Measurements from ENCODE around the gene MACROH2A1. TPM values are rescaled to one million over a fixed set of nuclear protein-coding genes. Genes with fewer than 3 reads are reported as not detected.

MACROH2A1 gene
- polyA plus RNA-seq, 1 of the 3 experiments (the other 2 are of a cell fraction) = 165 TPM

GRCh38 chr5:135313946-135314345 is 85.1 kb downstream of the MACROH2A1 start:
- Histone ChIP-seq H2AFZ (ENCODE audit: low read depth) (no peak overlapping the region), H3K36me3 (replicated peaks in 1 of 2; ENCODE audit: control insufficient read depth in 1 of 2, insufficient read depth in 2 of 2, low read length in 1 of 2) (no peaks in the 10 kb centered on the region), H3K4me2 (no peak overlapping the region), H3K27me3 (ENCODE audit: insufficient read depth) (no peaks in the 10 kb centered on the region), H3F3A (replicated peaks; ENCODE audit: insufficient read depth) (no peaks in the 10 kb centered on the region), H3K4me1 (ENCODE audit: control insufficient read depth in 1 of 2, insufficient read depth in 2 of 2, low read depth in 1 of 2, low read length in 1 of 2) (peaks cover 0 to 3% of the 10 kb centered on the region in 2 experiments; a peak in 1 of 4 replicates), H3K9me3 (no peaks in the 10 kb centered on the region), H3K27ac (ENCODE audit: low read depth in 2 of 2, low read length in 1 of 2) (no peak overlapping the region), H3K9ac (no peak overlapping the region), H3K79me2 (ENCODE audit: insufficient read depth) (no peaks in the 10 kb centered on the region), H3K9me2 (no peaks in the 10 kb centered on the region), H4K20me1 (ENCODE audit: insufficient read depth) (no peaks in the 10 kb centered on the region), H3K4me3 (ENCODE audit: low read depth in 2 of 2, low read length in 1 of 2) (no peak overlapping the region)
- DNase-seq = no peak
- ChIA-PET POLR2A (no interaction called here), CTCF (interaction anchor here (2.4 kb wide), 1 partner anchor 19 kb away, joined by 9 read pairs; no protein-coding TSS in a partner anchor)
- TF ChIP-seq USF2 (IDR thresholded peaks at IDR 0.05; ENCODE audit: borderline replicate concordance, low read depth, low read length) (no peak), MEF2A (IDR thresholded peaks at IDR 0.05; ENCODE audit: borderline replicate concordance, low read depth) (no peak), FOSL2 (IDR thresholded peaks at IDR 0.05; ENCODE audit: borderline replicate concordance, low read depth) (no peak), FOXJ3 (CRISPR knock-in tag; IDR thresholded peaks at IDR 0.05) (no peak), MXI1 (IDR thresholded peaks at IDR 0.05; ENCODE audit: low read depth, low read length) (no peak), SMC3 (IDR thresholded peaks at IDR 0.05; ENCODE audit: low read depth, low read length) (no peak)
- 53% methylated on average over 2 of the region's 2 CpGs for WGBS (ENCODE audit: low lambda C conversion rate)

DNA sequence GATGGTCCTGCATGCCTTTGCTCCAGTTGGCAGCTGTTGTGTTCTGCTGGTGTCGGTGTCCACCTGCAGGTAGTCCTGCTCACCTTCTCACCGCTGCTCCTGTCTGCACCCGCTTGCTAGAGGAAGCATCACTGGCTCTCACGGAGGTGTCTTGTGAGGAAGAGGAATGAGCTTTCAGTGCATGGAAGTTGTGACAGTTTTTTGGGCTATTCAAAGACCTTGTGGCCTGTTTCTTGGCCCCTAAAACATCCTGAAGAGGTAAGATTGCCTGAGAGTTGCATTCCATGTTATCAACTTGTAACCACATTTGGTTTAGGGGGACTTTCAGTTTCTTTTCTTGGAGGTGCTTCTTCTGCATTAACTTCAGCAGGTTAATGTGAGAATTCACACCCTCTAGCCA is 85.6 kb downstream of the MACROH2A1 start:
- H3K9me3 ChIP-seq = no peaks in the 10 kb centered on the region
- CTCF ChIA-PET = interaction anchor here (1.0 to 2.4 kb wide), 3 partner anchors 19 to 142 kb away, joined by 3 to 9 read pairs (median 4); no protein-coding TSS in a partner anchor
- no peak overlapping the region for H3K4me2 ChIP-seq
- H3K36me3 ChIP-seq (replicated peaks in 1 of 2; ENCODE audit: control insufficient read depth in 1 of 2, insufficient read depth in 2 of 2, low read length in 1 of 2) = no peaks in the 10 kb centered on the region
- DNase-seq = no peak
- TF ChIP-seq GATA2 (CRISPR knock-in tag; IDR thresholded peaks at IDR 0.05) (no peak), SIN3A (IDR thresholded peaks at IDR 0.05; ENCODE audit: borderline replicate concordance, low read depth, low read length) (no peak), TEAD4 (IDR thresholded peaks at IDR 0.05; ENCODE audit: borderline replicate concordance, insufficient read depth) (no peak), SMC3 (IDR thresholded peaks at IDR 0.05; ENCODE audit: low read depth, low read length) (no peak), EP300 (IDR thresholded peaks at IDR 0.05; ENCODE audit: borderline replicate concordance in 1 of 2, low read depth in 1 of 2, low read length in 1 of 2) (no peak), FOSL2 (IDR thresholded peaks at IDR 0.05; ENCODE audit: borderline replicate concordance, low read depth) (no peak), PBX3 (IDR thresholded peaks at IDR 0.05) (no peak), RFX5 (IDR thresholded peaks at IDR 0.05; ENCODE audit: low read length) (no peak), TCF12 (IDR thresholded peaks at IDR 0.05) (no peak), ELF1 (IDR thresholded peaks at IDR 0.05) (no peak), ZBTB33 (IDR thresholded peaks at IDR 0.05; ENCODE audit: borderline replicate concordance, low read depth) (no peak), EZH2phosphoT487 (IDR thresholded peaks at IDR 0.05; ENCODE audit: borderline replicate concordance, low read depth) (no peak), CHD2 (IDR thresholded peaks at IDR 0.05; ENCODE audit: low read length, partially characterized antibody) (no peak), GABPA (IDR thresholded peaks at IDR 0.05; ENCODE audit: low read depth) (no peak), POLR2AphosphoS5 (IDR thresholded peaks at IDR 0.05; ENCODE audit: low read depth, low read length) (no peak), NRF1 (IDR thresholded peaks at IDR 0.05; ENCODE audit: low read depth, low read length) (no peak), RAD21 (IDR thresholded peaks at IDR 0.05; ENCODE audit: low read length) (no peak), RCOR1 (IDR thresholded peaks at IDR 0.05; ENCODE audit: low read length) (no peak), YY1 (IDR thresholded peaks at IDR 0.05; ENCODE audit: low read depth) (no peak)
- TF ChIP-seq, protein P1, sequence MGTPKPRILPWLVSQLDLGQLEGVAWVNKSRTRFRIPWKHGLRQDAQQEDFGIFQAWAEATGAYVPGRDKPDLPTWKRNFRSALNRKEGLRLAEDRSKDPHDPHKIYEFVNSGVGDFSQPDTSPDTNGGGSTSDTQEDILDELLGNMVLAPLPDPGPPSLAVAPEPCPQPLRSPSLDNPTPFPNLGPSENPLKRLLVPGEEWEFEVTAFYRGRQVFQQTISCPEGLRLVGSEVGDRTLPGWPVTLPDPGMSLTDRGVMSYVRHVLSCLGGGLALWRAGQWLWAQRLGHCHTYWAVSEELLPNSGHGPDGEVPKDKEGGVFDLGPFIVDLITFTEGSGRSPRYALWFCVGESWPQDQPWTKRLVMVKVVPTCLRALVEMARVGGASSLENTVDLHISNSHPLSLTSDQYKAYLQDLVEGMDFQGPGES (IDR thresholded peaks at IDR 0.05; ENCODE audit: low read depth, low read length) = no peak
- no peak overlapping the region for H3K27ac ChIP-seq (ENCODE audit: low read depth in 2 of 2, low read length in 1 of 2)
- H3K9me2 ChIP-seq = no peaks in the 10 kb centered on the region
- H3K4me3 ChIP-seq (ENCODE audit: low read depth in 2 of 2, low read length in 1 of 2) = no peak overlapping the region
- H2AFZ ChIP-seq (ENCODE audit: low read depth) = no peak overlapping the region
- WGBS (ENCODE audit: low lambda C conversion rate) = 81% methylated on average over 4 of the region's 4 CpGs
- H3K27me3 ChIP-seq (ENCODE audit: insufficient read depth) = no peaks in the 10 kb centered on the region
- peaks cover 0 to 3% of the 10 kb centered on the region in 2 experiments; a peak in 1 of 4 replicates for H3K4me1 ChIP-seq (ENCODE audit: control insufficient read depth in 1 of 2, insufficient read depth in 2 of 2, low read depth in 1 of 2, low read length in 1 of 2)
- no peaks in the 10 kb centered on the region for H3K79me2 ChIP-seq (ENCODE audit: insufficient read depth)
- no peak overlapping the region for H3K9ac ChIP-seq
- no peaks in the 10 kb centered on the region for H4K20me1 ChIP-seq (ENCODE audit: insufficient read depth)
- POLR2A ChIA-PET = no interaction called here
- no peaks in the 10 kb centered on the region for H3F3A ChIP-seq (replicated peaks; ENCODE audit: insufficient read depth)

Data from SK-N-SH (cell line).